ENCODE results near the gene CALU.

The CALU gene

DNA sequence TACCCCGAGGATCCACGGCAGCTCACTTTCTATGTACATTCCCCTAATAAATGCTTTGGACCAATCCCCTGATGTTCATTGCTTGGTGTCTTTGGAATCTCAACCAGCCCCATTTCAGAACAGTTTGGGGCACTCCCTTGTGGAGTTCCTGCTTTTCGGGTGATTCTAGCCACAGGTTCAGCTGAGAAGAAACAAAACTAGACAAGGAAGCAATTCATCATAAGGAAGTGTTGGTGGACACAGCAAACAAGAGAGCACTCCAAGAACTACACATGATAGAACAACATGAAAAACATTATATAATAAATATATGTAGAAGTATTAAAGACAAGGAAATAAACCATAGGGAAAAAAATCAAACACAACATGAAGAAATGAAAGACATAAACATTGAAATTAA lies 46.6 kb downstream of the CALU start:
- DNase-seq (ENCODE audit: low spot score): no peak

DNA sequence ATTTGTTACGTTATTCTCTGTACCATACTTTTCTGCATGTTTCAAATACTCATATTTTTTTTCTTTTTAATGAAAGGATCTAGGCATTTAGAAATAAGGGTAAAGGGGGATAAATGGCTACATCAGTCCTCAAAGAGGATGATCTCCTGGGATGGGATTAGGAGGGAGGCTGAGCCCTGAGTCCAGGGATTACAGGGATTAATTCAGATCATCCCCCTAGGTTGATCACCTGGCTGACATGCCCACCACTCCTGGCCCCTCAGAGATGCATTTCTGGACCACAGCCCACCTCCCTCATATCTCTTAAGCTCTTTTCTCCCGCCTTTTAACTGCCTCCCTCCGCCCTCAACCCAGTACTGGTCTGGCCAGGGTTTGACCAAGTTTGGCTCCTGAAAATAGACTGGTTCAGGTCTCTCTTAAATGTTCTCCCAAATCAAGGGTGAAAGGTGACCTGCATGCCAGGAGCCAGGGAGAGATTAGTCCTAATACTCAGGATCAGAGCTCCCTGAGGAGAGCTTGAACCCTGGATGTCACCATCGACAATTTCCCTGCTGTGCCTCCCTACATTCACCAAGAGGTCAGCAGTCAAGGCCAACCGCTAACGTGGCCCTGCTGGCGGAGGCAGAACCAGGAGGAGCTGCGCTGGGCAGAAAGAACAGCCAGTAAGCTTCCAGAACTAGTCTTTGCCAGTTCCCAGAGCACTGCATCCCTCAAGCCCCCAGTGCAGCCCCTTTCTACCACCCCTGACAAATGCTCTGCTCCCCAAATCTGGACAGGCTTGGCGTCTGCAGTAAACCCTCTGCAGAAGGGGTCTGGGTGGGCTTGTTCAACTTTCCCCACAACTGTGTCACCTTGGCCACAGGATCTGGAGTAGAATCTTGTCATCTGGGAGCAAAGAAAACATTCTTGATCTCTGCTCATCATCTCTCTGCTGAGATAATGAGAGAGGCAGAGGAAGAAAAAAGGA lies 49.6 kb downstream of the CALU start:
- no peak for DNase-seq (ENCODE audit: low spot score)

DNA sequence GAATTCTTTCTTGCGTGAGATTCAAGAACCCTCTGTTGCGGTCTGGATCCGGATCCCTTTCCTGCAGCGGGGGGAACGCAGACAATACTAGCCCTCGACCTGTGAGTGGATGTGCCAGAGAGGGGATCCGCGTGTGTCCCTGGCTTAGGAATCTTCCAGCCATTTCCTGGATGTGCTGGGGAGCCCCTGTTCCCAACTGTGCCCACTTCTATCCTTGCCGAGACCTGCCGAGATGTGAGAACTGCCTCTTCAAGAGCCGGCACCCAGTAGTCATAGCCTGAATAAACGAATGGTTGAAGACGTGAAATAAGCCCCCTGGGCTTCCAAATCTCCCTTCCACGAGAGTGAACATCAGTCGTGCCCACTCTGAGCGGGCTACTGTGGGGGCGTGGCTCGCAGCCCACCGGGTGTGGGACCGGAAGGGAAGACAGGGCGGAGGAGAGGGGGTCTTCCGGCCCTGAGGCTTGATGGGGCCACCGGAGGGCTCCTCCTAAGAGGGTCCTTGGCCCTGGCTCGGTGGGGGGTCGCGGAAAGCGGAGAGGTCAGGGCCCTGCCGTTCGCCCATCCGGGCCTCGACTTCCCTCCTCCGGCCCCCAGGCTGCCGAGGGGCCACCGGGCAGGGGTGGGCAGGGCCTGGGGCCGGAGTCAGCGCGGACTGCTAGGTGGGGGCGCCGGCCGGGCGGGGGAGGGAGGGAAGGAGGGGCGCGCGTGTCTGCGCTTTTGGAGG lies 51.3 kb downstream of the CALU start:
- no peak for DNase-seq (ENCODE audit: low spot score)

DNA sequence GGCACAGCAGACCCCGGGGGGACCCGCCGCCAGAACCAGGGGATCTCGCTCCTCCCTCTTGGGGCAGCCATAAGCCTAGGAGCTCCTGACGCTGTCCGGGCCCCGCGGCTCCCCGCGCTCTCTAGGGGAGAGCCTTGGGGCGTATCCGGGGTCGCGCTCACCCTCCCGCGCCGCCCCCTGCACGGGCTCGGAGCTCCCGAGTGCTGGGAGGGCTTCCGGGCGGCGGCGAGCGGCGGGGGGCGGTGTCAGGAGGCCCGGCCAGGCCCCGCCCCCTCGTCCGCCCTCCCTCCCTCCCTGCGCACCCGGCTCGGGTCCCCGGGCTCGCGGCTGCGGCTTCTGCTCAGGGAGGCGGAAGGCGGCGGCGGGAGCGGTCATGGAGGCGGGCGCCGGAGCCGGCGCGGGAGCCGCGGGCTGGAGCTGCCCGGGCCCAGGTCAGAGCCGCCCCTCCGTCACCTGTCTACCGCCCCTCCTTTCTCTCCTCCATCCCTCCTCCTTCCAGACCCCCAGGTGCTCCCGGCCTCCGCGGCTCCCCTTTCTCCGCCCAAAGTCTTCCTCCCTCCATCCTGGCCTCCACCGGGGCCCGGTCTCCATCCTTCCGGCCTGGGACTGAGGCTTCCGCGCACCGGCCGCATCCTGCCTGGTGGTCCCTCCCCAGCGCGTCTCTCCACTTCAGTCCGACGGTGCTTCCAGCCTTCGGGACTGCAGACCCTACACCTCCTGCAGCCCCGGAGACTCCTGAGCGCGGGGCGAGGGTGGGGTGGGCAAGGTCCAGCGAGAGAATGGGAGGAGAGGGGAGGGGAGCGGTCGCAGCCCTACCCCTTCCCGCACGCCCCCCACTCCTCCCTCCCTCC lies 52.2 kb downstream of the CALU start, which contains the start of gene CCDC136:
Gene CCDC136 (plus strand): TSS at position 848 of the 851 bp plus-strand sequence. CDS start 444 bp downstream, outside the sequence.
- peak; percentile 65 for DNase-seq (ENCODE audit: low spot score)

DNA sequence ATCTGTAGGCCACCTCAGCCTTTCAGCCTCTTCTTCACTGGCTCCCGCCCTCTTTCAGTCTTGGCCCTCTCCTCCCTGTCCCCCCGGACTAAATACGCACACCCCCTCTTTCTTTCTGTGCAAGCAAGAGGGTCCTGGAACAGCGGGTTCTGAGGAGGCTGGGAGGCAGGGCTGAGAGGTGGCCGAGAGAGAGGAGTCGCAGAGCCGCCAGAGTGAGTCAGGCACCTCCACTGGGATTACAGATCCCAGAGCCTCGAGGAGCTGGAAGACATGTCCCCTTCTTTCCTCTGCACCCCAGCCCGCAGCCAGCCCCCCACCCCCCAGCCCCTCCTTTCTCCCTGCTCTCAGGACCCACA lies 52.8 kb downstream of the CALU start:
- DNase-seq (ENCODE audit: low spot score): no peak

DNA sequence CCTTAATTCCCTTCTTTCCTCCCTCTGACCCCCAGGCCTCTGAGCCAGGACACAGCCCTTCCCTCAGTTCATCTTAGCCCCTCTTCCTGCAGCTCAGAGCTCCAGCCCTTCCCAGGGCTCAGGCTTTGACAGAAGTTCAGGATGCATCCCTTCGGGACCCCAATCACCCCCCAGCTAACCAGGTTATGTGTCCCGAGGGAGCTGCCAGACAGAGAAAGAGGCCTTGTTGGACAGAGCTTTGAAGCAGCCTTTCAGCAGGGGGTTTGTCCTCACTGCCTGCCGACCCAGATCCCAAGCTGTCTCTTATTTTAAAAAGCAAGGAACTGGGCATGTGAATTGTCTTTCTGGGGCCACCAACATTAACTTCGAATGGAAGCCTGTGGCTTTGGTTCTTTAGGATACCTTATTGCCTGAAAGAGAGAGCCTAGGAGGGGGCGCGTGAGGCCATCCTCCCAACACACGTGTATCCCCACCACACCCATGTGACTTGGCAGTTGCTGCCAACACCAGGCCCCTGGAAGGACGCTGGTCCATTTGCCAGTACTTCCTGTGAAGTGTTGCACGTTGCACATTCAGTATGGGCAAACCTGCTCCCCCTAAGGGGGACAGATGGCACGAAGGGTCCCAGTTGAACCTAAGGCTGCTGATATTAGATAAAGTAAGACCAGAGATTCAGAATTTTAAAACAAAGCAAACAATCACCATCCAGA lies 53.5 kb downstream of the CALU start:
- DNase-seq (ENCODE audit: low spot score): peak; percentile 79

DNA sequence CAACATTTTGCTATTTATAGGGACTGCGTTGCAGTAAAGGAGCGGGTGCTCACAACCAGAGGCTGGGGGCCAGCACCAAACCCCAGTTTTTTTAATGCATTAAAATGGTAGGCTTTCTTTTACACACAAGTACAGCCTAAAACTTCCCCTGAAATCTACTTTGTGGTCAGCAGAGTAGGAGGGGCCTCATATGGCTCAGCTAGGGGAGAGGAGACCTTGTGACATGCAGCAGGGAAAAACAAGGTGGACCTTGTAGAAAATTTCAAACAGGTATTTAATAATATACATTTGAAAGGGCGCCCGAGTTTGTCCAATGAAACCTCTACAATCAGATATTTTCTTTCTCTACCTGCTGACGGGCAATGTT lies 54.0 kb downstream of the CALU start:
- no peak for DNase-seq (ENCODE audit: low spot score)

DNA sequence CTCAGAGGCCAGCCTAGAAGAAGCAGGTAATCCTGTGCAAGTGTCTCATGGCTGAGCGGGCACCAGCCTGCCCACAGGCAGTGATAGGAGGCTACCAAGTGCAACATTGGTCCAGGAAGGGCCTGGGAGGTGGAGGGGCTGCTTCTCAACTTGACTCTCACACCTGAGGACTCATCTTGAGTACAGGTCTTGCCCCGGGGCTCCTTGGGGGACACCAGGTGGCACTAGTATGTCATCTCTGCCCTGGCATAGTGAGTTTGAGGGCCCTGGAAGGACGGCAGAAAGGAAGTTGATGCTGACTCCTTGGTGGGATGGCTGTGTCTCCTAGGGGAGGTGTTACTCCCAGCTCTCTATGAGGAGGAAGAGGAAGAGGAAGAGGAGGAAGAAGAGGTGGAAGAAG lies 54.9 kb downstream of the CALU start:
- no peak for DNase-seq (ENCODE audit: low spot score)

DNA sequence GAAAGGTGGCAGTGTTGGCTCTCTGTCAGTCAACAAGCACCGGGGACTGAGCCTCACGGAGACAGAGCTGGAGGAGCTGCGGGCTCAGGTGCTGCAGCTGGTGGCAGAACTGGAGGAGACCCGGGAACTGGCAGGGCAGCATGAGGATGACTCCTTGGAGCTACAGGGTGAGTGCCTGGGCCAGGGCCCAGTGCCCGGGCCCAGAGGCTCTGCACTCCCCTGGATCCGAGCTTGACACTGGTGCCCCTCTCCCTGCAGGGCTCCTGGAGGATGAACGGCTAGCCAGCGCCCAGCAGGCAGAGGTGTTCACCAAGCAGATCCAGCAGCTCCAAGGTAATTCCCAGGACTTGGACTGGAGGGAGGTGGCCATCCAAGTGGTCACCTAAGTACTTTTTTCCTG lies 55.3 kb downstream of the CALU start:
- DNase-seq (ENCODE audit: low spot score): no peak

DNA sequence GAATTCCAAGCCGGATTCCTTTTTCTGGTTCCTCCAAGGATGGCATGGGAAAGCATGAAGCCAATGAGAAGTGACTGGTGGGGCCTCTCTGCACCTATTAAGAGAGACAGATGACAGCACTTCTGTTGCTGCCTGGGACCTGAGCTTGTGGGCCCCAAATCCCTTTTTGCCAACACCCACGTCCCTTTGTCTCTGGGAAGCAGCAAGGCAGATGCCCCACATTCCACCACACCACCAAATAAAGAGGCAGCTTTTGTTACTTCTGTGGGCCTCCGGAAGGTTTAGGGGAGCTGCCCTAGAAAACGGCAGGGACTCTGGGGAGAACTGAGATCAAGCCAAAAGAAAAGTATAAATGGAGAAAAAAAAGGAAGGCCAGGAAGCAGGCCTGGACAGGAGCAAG lies 56.0 kb downstream of the CALU start:
- DNase-seq (ENCODE audit: low spot score): no peak

DNA sequence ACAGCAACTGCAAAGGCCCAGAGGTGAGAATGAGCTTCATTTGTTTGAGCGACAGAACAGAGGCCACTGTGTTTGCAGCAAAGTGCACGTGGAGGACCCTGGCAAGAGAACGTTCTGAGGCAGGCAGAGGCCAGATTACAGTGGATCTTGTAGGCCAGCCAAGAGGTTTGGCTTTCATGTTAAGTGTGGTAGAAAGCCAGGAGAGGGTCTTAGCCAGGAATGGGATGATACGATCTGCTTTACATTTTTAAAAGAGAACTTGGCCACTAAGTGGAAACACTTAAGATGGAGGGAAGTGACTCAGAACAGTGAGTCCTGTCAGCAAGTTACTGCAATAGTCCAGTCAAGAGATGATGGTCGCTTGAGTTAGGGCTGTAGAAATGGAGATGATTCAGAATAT lies 57.2 kb downstream of the CALU start:
- DNase-seq (ENCODE audit: low spot score): no peak

DNA sequence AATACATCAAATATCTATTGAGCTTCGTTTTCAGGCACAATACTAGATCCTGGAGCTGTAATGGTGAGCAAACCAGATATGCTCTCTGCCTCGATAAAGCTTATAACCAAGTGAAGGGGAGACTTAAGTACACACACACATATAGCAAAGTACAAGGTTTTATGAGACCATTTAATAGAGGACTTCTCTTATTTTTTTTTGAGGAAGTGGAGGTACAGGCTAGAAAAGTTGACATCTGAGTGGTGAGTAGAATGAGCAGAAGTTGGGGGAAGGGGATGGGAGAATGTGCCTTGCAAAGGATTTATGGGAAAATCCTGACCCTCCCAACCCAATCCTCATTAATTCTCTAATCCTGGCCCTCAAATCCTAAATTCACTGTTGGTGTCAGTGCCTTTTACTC lies 60.3 kb downstream of the CALU start:
- no peak for DNase-seq (ENCODE audit: low spot score)

DNA sequence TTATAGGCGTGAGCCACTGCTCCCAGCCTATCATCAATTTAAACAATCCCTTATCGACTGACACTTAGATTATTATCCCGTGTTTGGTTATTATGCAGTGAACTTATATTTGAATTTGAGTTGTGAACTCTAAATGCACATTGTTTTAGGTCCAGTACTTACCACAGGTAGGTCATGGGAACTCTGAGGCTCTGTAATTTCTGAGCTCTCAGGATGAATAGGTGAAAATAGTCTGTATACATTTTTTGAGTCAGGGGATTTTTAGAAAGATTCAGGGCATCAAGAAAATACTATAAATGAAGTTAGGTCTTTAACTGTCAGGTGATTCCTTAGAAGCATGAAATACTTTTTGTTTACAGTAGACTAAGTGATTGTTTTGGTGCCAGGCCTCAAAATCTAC lies 61.4 kb downstream of the CALU start:
- no peak for DNase-seq (ENCODE audit: low spot score)

DNA sequence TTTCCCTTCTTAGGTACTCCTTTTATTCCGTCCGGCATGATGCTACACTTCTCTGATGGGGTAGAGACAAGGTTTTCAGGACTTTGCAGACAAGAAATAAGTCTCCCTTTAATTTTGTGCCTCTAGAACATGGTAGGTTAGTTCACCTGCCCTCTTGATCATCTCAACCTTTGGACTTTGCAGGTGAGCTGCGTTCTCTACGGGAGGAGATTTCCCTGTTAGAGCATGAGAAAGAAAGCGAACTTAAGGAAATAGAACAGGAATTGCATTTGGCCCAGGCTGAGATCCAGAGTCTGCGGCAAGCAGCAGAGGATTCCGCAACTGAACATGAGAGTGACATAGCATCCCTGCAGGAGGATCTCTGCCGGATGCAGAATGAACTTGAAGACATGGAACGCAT lies 61.8 kb downstream of the CALU start:
- no peak for DNase-seq (ENCODE audit: low spot score)

DNA sequence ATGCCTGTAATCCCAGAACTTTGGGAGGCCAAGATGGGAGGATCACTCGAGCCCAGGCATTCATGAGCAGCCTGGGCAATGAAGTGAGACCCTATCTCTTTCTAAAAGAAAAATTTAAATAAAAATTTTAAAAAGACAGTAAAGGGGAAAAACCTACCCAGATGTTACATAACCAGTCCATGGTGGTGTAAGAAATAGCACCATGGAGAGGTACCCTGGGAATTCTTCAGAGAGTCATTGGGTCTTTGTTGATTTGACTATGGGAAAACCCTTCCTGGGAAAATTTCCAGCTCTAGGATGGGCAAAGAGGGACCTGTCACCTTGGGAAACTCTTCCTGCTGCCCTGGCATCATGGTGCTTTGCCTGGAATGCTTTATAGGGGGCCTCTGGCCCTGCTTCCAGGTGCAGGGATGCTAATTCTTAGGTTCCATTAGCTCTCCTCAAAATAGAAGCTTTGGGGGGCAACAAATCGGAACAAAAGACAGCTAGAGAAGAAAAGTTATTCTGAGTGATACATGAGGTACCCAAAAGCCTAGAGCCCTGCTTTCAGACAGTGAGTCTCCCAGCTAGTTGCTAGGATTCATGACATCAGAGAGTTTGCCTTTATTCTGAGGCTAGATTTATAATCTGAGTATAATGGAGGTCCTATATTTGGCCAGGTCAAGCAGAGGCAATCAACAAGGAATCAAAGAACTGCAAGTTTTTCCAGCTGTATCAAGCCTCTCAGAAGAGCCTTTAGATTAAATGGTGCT lies 62.7 kb downstream of the CALU start:
- DNase-seq (ENCODE audit: low spot score): no peak

DNA sequence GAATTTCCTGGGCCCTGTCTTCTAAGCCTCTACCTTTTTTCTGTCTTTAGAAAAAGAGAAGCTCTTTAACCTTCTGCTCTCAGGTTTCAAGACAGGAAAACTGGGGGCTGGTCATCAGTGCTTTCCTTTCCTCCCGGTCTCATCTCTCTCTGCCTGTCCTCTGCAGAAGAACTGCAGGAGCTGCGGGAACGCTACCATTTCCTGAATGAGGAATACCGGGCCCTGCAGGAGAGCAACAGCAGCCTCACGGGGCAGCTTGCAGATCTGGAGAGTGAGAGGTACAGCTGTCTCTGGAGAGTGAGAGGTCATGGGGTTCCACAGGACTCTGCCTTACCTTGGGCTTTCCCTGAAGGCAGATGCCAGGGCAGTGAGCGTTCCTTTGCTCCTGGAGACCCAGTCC lies 65.3 kb downstream of the CALU start:
- DNase-seq (ENCODE audit: low spot score): no peak

DNA sequence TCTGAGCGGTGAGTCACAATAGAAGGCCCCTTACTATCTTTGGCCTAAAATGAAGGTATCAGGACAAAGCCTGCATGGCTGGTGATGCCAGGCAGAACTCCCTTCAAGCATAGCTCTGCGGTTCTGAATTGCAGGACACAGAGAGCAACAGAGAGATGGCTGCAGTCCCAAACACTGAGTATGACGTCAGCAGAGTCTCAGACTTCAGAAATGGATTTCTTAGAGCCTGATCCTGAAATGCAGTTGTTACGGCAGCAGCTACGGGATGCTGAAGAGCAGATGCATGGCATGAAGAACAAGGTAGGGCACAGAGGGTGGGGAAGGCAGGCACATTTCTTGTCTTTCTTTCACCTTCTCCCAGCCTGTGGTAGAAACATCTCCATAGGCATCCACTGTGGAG lies 66.1 kb downstream of the CALU start:
- no peak for DNase-seq (ENCODE audit: low spot score)

DNA sequence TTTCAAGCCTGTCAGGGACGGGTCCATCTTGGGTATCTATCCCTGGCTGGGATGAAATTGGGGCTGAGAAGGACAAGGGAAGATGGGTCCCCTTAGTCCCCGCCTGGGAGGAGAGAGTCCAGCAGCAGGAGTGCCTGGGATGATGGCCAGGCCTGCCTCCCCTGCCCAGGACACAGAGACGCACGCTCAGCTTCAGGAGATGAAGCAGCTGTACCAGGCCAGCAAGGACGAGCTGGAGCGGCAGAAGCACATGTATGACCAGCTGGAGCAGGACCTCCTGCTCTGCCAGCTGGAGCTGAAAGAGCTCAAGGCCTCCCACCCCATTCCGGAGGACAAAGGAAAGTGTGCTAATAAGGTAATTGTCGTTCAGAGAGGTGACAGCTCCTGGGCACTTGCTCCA lies 68.0 kb downstream of the CALU start:
- DNase-seq (ENCODE audit: low spot score): no peak

DNA sequence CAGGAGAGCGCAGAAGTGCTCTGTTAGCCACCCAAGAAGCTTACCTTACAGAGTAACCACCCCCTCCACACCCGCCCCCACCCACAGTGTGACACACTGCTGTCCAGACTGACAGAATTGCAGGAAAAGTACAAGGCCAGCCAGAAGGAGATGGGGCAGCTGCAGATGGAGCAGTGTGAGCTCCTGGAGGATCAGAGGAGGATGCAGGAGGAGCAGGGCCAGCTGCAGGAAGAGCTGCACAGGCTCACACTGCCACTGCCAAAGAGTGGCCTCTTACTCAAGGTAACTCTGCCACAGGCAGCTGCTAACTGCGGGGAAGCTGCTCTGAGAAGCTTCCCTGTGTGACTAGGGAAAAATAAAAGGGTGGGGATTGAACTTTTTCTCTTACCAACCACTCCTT lies 70.2 kb downstream of the CALU start:
- DNase-seq (ENCODE audit: low spot score): no peak

DNA sequence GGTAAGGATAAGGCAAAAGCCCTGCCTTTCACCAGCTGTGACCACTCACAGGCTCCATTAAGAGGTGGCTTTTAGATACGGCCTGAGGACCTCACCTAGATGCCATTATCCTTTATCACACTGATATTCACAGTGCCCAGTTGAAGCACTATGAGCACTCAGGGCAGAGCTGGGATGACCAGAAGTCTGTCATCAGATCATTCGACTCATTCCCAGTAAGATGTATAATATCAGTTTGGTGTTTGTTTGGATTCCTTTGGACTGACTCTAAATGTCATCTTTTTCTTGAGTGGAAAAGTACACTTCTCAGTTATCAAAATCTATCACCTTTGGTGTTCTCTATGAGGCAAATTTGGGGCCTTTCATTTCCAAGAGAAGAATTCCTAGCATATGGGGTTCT lies 71.3 kb downstream of the CALU start:
- no peak for DNase-seq (ENCODE audit: low spot score)

DNA sequence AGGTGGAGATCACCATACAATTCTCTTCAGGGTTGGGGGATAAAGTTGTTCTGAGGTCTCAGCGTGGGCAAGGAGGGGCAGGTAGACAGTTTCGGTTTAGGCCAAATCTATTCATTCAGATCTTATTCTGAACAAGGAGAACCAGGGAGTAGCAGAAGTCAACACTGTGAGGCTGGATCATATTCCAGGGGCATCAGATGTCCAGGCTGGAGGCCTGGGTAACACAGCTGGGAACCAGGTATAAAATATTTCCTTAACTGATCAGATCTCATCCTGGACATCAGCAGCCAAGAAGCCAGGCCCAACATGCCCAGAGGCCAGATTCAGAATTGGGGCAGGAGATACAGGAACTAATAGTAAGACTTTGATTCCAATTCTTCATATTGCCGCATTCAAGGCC lies 71.8 kb downstream of the CALU start:
- no peak for DNase-seq (ENCODE audit: low spot score)
